Ammon's horn (tissue), 1 donor: ENCODE data around the gene PSAP.
"Not testable (repeated sequence)": the region's sequence is repeated elsewhere in the genome, so short reads cannot be mapped to it uniquely, and the experiment has no call there.

Experiments
- DNase-seq: peaks from one replicate; pipeline ENCODE4 v3.0.0-alpha.2; 2016; ENCODE audit warnings: low spot score

PSAP gene

DNA sequence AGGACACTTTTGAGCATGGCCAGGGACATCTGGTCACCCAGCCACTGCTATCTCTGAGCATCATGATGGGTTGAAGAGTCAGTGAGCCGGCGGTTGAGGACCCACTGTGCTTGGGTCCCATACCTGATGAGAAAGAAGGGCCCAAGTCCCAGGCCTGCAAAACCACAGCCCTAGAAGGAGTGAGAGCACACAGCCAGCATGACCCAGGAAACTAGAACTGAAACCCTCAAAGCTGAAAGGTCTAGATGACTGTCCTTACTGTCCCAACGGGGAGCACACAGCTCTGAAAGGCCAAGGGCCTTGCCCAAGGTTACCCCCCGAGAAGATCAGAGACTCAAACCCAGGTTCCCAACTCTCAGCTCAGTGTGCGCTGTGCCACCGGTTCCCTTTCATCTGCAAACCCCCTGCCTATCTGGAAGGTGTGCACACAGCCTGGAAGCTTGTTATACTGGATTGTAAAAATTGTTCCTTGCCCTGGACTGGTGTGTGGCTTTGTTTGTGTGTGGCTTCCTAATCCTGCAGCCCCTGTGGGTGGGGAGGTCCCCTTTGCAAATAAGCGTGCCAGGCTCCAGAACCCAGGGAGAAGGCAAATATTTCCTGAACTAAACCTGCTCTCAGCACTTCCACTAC lies 22.6 kb upstream of the PSAP start:
- no peak for DNase-seq

- DNase-seq: not testable (repeated sequence)
Measured at GRCh38 chr10:71869601-71870000, 18.6 kb upstream of the PSAP start.

DNA sequence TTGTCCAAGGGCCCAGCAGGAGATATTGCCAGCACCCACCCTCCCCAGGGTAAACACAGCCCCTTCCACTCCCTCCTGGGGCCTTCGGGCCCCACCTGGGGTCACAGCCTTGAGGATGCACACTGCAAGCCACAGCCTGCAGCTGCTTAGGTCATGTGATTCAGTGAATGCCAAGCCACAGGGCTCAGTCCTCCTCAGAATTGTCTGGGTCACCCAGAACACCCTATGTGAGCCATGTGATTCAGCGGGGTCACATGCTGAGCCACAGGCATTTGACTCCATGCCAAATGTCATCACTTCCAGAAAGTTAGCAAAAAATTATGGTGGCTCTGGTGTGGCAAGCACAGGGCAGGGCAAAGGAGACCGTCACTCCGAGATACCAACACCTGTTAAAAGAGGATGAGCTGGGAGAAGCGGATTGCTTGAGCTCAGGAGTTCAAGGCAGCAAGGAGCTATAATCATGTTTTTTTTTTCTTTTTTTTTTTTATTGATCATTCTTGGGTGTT lies 17.2 kb upstream of the PSAP start:
- no peak for DNase-seq

DNA sequence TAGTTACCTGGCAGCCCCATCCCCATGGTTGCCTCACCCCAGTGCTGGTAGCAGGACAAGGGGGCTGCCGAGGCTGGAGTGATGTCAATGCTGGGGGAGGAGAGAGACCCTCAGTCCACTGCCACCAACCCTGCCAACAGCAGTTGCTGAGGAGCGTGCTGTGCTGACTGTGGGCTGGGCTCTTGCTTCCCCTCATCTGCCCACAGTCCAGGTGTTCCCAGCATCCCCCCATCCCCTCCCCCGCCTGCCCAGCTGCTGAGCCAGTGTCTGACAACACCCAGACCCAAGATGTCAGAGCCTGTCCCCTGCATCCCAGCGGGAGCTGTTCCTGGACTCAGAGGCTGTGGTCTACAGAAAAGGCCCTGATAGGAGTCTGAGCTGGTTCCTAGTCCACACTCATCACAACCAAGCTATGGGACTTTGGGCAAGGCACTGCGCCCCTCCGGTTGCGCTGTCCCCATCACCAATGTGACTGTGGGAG lies 14.6 kb upstream of the PSAP start:
- DNase-seq: no peak

GRCh38 chr10:71864911-71865361 lies 13.9 kb upstream of the PSAP start:
- DNase-seq: no peak

DNA sequence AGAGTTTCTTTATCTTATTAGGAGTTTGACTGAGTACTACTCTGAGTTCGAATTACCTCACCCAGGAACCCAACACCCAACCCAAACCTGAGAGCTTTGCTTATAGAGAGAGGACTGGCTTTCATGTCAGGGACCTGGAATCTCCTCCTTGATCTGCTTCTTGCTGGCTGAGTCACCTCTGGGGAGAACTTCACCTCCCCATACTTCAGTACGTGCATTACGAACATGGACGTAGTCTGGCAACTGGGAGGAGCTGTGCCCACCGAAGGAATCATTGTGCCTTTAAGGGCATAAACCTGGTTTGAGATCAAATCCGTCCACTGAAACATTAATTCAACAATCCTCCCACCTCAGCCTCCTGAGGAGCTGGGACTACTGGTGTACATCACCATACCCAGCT lies 12.2 kb upstream of the PSAP start:
- no peak for DNase-seq

DNA sequence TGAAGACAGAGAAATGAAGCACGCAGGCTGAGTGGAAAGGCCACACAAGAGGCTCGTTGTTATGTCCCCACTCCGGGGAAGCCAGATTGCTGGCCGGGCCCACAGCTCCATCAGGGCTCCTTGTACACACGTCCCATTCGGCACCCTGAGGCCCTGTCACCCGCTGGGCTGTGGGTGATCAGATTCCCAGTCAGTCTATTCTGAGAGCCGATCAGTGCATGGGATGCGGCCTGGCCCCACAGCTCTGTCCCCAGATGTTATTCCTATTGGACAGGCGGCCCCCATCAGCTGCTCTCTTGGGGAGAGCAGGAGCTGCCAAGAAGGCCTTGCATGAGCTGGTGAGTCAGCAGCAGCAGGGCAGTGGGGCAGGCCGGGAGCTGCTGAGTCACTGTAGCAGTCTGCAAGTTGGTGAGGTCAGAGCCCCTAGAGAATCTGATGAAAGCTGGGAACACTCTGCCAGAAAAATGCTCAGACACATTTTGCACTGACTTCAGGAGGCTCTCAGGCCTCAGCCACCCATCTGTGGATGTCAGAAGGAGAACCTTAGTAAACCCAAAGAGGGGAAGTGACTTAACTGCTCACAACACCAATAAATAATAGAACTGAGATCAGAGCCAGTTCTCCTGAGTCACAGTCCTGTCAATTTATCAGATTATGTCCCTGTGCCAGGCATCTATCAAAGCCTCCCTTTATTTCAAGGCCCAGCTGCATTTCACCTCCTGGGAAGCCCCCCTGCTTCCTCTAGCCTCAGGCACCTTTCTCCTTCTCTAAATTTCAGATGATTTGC lies 9.4 kb upstream of the PSAP start:
- DNase-seq: peak; percentile 97

DNA sequence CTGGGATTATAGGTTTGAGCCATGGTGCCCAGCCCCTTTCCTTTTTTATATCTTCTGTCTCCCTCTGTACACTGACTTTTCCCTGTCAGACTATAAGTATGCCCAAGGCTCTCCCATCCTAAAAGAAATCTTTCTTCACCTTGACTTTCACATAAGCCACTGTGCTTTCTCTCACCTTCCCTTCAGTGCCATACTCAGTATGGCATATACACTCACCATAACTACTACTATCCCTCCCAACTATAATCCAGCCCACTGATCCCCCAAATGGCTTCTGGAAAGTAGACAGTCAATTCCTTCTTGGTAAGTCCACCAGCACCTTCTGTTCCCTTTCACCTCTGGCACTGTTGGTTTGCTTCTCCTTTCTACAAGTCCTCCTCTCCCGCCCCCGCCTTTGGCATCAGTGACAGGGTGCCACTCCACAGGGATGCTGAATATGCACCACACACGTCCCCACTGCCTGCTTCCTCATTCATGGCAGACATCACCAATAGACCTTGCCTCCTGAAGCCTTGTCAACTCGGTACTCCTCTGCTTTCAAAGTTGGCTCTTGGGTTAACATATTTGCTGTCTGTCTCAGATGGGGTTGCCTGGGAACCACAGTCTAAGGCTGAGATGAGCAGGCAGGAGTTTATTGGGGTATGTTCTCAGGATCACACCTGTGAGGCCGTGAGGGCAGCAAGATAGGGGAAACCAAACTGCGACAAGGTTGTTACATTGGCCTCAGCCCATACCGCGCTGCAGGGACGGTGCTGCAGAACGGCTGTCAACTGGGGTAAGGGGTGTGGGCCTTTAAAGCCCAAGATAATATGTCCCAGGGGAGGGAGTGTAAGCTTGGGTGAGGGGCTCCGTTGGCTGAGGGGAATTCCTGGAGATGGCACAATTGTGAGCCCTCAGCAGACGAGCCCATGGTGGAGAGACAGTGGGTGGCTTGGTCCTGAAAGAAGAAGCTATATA lies 7.2 kb upstream of the PSAP start:
- DNase-seq: peak; percentile 54

- no peak for DNase-seq
Measured at GRCh38 chr10:71856619-71857018, 5.6 kb upstream of the PSAP start.

GRCh38 chr10:71854031-71854430 lies 3.0 kb upstream of the PSAP start:
- DNase-seq: peak; percentile 79

GRCh38 chr10:71852355-71852937 lies 1.4 kb upstream of the PSAP start:
- DNase-seq: peak; percentile 72

DNA sequence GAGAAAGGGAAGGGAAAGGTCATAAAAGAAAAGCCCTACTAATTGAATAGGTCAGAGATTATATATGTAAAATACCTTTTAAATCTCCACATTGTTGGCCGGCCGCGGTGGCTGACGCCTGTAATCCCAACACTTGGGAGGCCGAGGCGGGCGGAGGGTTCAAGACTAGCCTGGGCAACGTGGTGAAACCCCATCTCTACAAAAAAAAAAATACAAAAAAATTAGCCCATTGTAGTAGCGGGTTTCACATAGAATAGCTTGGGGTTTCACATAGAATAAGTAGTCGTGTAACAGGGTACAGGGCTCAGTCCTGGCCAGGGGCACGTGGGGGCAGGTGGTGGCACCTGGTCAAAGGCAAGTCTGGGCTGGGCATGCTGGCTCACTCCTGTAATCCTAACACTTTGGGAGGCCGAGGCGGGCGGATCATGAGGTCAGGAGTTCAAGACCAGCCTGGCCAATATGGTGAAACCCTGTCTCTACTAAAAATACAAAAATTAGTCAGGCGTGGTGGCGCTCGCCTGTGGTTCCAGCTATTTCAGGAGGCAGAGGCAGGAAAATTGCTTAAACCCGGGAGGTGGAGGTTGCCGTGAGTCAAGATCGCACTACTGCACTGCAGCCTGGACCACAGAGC lies 529 bp upstream of the PSAP start:
- not testable (repeated sequence) for DNase-seq

GRCh38 chr10:71850021-71850742 lies 869 bp downstream of the PSAP start:
- DNase-seq: no peak

- no peak for DNase-seq
Measured at GRCh38 chr10:71849461-71849908, 1.6 kb downstream of the PSAP start.

GRCh38 chr10:71848325-71849275 lies 2.5 kb downstream of the PSAP start:
- DNase-seq: no peak

GRCh38 chr10:71847418-71847817 lies 3.6 kb downstream of the PSAP start:
- no peak for DNase-seq

- no peak for DNase-seq
Measured at GRCh38 chr10:71846816-71847215, 4.2 kb downstream of the PSAP start.

DNA sequence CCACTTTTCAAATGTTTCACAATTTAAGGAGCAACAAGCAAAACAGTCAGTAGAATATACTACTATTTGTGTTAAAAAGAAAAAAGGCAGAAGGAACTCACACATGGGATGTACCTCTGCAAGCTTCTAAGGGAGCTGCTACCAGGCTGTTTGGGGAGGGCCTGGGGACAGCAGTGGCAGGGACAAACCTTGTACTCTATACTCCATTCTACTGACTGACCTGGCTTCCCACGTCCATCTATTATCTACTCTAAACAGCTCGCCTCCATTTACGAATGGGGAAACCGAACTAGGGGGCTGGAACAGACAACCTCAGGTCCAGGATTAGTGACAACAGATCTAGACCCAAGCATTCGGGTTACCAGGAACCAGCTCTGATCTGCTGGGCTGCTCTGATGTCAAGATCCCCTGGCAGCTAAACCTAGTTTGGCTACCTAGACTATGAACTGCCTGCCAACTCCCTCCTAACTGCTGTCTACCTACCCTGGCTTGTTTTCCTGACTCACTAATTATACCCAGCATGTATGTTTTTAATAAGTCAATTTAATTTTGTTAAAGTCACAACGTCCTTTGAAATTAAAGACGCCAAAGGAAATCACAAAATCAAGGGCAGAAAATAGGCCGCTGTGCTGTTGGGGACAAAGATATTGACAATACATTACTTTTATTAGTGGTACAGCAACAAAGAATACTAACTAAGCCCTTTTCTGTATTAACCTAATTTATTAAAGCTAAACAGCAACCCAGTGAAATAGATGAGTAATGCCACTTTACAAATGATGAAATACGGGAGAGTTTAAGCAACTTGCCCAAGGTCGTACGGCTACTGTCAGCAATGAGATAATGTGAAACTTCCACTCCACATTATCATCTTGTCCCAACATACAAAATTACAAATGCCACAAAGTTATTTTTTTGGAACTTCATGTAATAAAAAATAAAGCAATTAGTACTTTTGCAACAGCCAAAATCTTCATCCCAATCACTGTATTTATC lies 5.3 kb downstream of the PSAP start:
- DNase-seq: no peak
